ENCODE measurements around the gene RFNG. TPM values are rescaled to one million over a fixed set of nuclear protein-coding genes. Genes with fewer than 3 reads are reported as not detected.

The RFNG gene
- total RNA-seq, 1 experiment from 2014 or later: 46.7 TPM

GRCh38 chr17:82008258-82008940 lies 43.2 kb downstream of the RFNG start:
- ATAC-seq (no peak), DNase-seq (no peak)
- Histone ChIP-seq H3K79me2 (ENCODE audit: low read length) (no peaks in the 10 kb centered on the region), H3K9ac (ENCODE audit: low read length) (no peak overlapping the region), H3K27me3 (ENCODE audit: low read length) (no peaks in the 10 kb centered on the region), H3K4me2 (ENCODE audit: low read length) (no peak overlapping the region), H3K36me3 (ENCODE audit: low read depth, low read length) (no peaks in the 10 kb centered on the region), H3K27ac (ENCODE audit: low read length) (no peak overlapping the region), H3K4me3 (ENCODE audit: low read length) (no peak overlapping the region), H3K9me3 (ENCODE audit: low read length) (no peaks in the 10 kb centered on the region), H3F3A (ENCODE audit: low read length, unreplicated experiment) (no peaks in the 10 kb centered on the region), H3K4me1 (ENCODE audit: insufficient read depth, low read length) (peaks cover 13% of the 10 kb centered on the region), H4K20me1 (ENCODE audit: low read length) (no peaks in the 10 kb centered on the region), H2AFZ (ENCODE audit: low read length) (no peak overlapping the region), H3K9me2 (replicated peaks; ENCODE audit: low read length) (no peaks in the 10 kb centered on the region)
- ChIA-PET CTCF (no interaction called here), POLR2A (ENCODE audit: unreplicated experiment) (no interaction called here)
- intact Hi-C loops (cut with micrococcal nuclease): no loop called here
- no TSS peak for BruUV-seq (replicated peaks)
- TF ChIP-seq CTCF (conservative IDR thresholded peaks at IDR 0.05; ENCODE audit: low read depth, low read length): no peak
- no peak for TF ChIP-seq EZH2phosphoT487 (IDR thresholded peaks at IDR 0.05; ENCODE audit: borderline replicate concordance, low read length)
- no peak for TF ChIP-seq EZH2 (IDR thresholded peaks at IDR 0.05; ENCODE audit: low read length, unreplicated experiment)

- H2AFZ ChIP-seq (ENCODE audit: low read length): no peak overlapping the region
- no peak for TF ChIP-seq EZH2 (IDR thresholded peaks at IDR 0.05; ENCODE audit: low read length, unreplicated experiment)
- no peak for TF ChIP-seq CTCF (conservative IDR thresholded peaks at IDR 0.05; ENCODE audit: low read depth, low read length)
- no peak for TF ChIP-seq EZH2phosphoT487 (IDR thresholded peaks at IDR 0.05; ENCODE audit: borderline replicate concordance, low read length)
- no peaks in the 10 kb centered on the region for H3K9me3 ChIP-seq (ENCODE audit: low read length)
- no peaks in the 10 kb centered on the region for H4K20me1 ChIP-seq (ENCODE audit: low read length)
- H3K4me3 ChIP-seq (ENCODE audit: low read length): no peak overlapping the region
- no peak for ATAC-seq
- no peak for DNase-seq
- BruUV-seq (replicated peaks): no TSS peak
- ChIA-PET POLR2A (ENCODE audit: unreplicated experiment) (no interaction called here), CTCF (no interaction called here)
- no peaks in the 10 kb centered on the region for H3K36me3 ChIP-seq (ENCODE audit: low read depth, low read length)
- intact Hi-C loops (cut with micrococcal nuclease): no loop called here
- H3F3A ChIP-seq (ENCODE audit: low read length, unreplicated experiment): no peaks in the 10 kb centered on the region
- no peak overlapping the region for H3K27ac ChIP-seq (ENCODE audit: low read length)
- no peak overlapping the region for H3K9ac ChIP-seq (ENCODE audit: low read length)
- no peak overlapping the region for H3K4me2 ChIP-seq (ENCODE audit: low read length)
- H3K9me2 ChIP-seq (replicated peaks; ENCODE audit: low read length): no peaks in the 10 kb centered on the region
- no peaks in the 10 kb centered on the region for H3K27me3 ChIP-seq (ENCODE audit: low read length)
- H3K79me2 ChIP-seq (ENCODE audit: low read length): no peaks in the 10 kb centered on the region
- H3K4me1 ChIP-seq (ENCODE audit: insufficient read depth, low read length): peaks cover 20% of the 10 kb centered on the region
Measured at GRCh38 chr17:82007495-82008257, 43.9 kb downstream of the RFNG start.

GRCh38 chr17:82007228-82007494 lies 44.5 kb downstream of the RFNG start:
- no peak for ATAC-seq
- CTCF ChIA-PET: no interaction called here

More at GRCh38 chr17:82007228-82007494, 44.5 kb downstream of the RFNG start:
- no peak for TF ChIP-seq CTCF (conservative IDR thresholded peaks at IDR 0.05; ENCODE audit: low read depth, low read length)
- TF ChIP-seq EZH2phosphoT487 (IDR thresholded peaks at IDR 0.05; ENCODE audit: borderline replicate concordance, low read length): no peak
- no peaks in the 10 kb centered on the region for H3K9me2 ChIP-seq (replicated peaks; ENCODE audit: low read length)
- H3K27me3 ChIP-seq (ENCODE audit: low read length): no peaks in the 10 kb centered on the region
- H3K79me2 ChIP-seq (ENCODE audit: low read length): no peaks in the 10 kb centered on the region
- H3F3A ChIP-seq (ENCODE audit: low read length, unreplicated experiment): no peaks in the 10 kb centered on the region
- no TSS peak for BruUV-seq (replicated peaks)
- no peak overlapping the region for H3K4me3 ChIP-seq (ENCODE audit: low read length)
- no peaks in the 10 kb centered on the region for H4K20me1 ChIP-seq (ENCODE audit: low read length)
- H3K9me3 ChIP-seq (ENCODE audit: low read length): no peaks in the 10 kb centered on the region
- intact Hi-C loops (cut with micrococcal nuclease): no loop called here
- no peak overlapping the region for H3K4me2 ChIP-seq (ENCODE audit: low read length)
- DNase-seq: no peak
- H3K9ac ChIP-seq (ENCODE audit: low read length): no peak overlapping the region
- peaks cover 21% of the 10 kb centered on the region for H3K4me1 ChIP-seq (ENCODE audit: insufficient read depth, low read length)
- no peak overlapping the region for H2AFZ ChIP-seq (ENCODE audit: low read length)
- H3K27ac ChIP-seq (ENCODE audit: low read length): no peak overlapping the region
- H3K36me3 ChIP-seq (ENCODE audit: low read depth, low read length): no peaks in the 10 kb centered on the region
- POLR2A ChIA-PET (ENCODE audit: unreplicated experiment): no interaction called here
